ENCODE data around the gene MACROH2A2.

MACROH2A2 gene

DNA sequence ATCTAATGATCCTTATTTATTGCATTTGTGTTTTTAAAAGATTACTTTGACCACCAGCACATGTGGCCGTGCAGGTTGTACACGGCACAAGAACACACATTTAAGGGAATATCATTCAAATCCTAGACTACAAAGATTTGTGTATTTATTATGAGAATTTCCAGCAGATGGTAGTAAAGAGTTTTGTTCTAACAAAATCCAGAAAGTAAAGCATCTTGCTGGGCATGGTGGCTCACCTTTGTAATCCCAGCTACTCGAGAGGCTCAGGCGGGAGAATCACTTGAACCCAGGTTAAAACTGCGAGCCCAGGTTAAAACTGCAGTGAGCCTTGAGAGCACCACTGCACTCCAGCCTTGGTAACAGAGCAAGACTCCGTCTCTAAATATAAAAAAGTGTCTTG lies 31.5 kb downstream of the MACROH2A2 start:
- no peaks in the 10 kb centered on the region for H3K79me2 ChIP-seq (ENCODE audit: low read length)
- H3K27me3 ChIP-seq (ENCODE audit: low read depth, low read length) = peaks cover 7% of the 10 kb centered on the region; the same call in 1 of the 2 replicates
- H4K20me1 ChIP-seq (ENCODE audit: insufficient read depth, low read length) = no peaks in the 10 kb centered on the region
- no peak overlapping the region for H2AFZ ChIP-seq (ENCODE audit: low read depth, low read length)
- no peaks in the 10 kb centered on the region for H3K36me3 ChIP-seq (replicated peaks; ENCODE audit: low read depth, low read length)
- H3K9me3 ChIP-seq (ENCODE audit: insufficient read depth, low read length) = no peaks in the 10 kb centered on the region
- no peak for TF ChIP-seq EZH2phosphoT487 (IDR thresholded peaks at IDR 0.05; ENCODE audit: low read depth)
- TF ChIP-seq, protein P1, sequence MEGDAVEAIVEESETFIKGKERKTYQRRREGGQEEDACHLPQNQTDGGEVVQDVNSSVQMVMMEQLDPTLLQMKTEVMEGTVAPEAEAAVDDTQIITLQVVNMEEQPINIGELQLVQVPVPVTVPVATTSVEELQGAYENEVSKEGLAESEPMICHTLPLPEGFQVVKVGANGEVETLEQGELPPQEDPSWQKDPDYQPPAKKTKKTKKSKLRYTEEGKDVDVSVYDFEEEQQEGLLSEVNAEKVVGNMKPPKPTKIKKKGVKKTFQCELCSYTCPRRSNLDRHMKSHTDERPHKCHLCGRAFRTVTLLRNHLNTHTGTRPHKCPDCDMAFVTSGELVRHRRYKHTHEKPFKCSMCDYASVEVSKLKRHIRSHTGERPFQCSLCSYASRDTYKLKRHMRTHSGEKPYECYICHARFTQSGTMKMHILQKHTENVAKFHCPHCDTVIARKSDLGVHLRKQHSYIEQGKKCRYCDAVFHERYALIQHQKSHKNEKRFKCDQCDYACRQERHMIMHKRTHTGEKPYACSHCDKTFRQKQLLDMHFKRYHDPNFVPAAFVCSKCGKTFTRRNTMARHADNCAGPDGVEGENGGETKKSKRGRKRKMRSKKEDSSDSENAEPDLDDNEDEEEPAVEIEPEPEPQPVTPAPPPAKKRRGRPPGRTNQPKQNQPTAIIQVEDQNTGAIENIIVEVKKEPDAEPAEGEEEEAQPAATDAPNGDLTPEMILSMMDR (IDR thresholded peaks at IDR 0.05; ENCODE audit: low read depth, low read length) = 0 out of 2 replicates have a peak, but pooled peaks have one; percentile 17
- no peak overlapping the region for H3K27ac ChIP-seq (ENCODE audit: low read length)
- no peak overlapping the region for H3K4me2 ChIP-seq (ENCODE audit: low read length)
- H3K4me3 ChIP-seq (ENCODE audit: low read length) = no peak overlapping the region
- H3K9ac ChIP-seq (ENCODE audit: low read length) = no peak overlapping the region
- H3K4me1 ChIP-seq (ENCODE audit: low read length) = no peaks in the 10 kb centered on the region

DNA sequence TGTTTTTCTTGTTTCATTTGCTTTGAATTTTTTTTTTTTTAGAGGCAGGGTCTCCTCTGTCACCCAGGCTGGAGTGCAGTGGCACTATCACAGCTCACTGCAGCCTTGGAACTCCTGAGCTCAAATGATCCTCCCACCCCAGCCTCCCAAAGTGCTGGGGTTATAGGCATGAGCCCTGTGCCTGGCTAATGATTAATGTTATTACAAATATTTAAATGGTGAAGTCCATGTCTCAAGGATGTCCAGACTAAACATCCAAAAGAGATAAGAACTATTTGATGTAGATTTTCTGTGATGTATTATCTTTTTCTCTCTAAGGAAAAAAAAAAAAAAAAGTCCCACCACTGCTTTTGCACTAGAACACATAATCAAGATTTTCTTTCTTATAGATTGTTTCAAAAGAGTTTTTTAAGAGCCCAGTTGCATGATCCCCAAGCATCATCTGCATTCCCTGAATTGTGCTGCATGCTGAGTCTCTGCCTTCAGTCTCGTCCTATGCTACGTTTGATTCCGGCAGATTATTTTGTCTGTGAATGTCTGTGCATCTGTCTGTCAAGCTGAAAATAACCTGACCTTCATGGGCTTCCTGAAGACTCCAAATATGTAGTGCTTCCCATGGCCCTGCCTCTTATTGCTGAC lies 33.4 kb downstream of the MACROH2A2 start:
- no peak overlapping the region for H3K4me2 ChIP-seq (ENCODE audit: low read length)
- H2AFZ ChIP-seq (ENCODE audit: low read depth, low read length) = no peak overlapping the region
- H3K36me3 ChIP-seq (replicated peaks; ENCODE audit: low read depth, low read length) = no peaks in the 10 kb centered on the region
- H3K27ac ChIP-seq (ENCODE audit: low read length) = no peak overlapping the region
- no peaks in the 10 kb centered on the region for H3K4me1 ChIP-seq (ENCODE audit: low read length)
- TF ChIP-seq, protein P1 (IDR thresholded peaks at IDR 0.05; ENCODE audit: low read depth, low read length) = no peak
- no peak for TF ChIP-seq EZH2phosphoT487 (IDR thresholded peaks at IDR 0.05; ENCODE audit: low read depth)
- H3K9ac ChIP-seq (ENCODE audit: low read length) = no peak overlapping the region
- no peaks in the 10 kb centered on the region for H4K20me1 ChIP-seq (ENCODE audit: insufficient read depth, low read length)
- H3K9me3 ChIP-seq (ENCODE audit: insufficient read depth, low read length) = no peaks in the 10 kb centered on the region
- no peaks in the 10 kb centered on the region for H3K79me2 ChIP-seq (ENCODE audit: low read length)
- no peak overlapping the region for H3K4me3 ChIP-seq (ENCODE audit: low read length)
- H3K27me3 ChIP-seq (ENCODE audit: low read depth, low read length) = peaks cover 7% of the 10 kb centered on the region; the same call in 1 of the 2 replicates

DNA sequence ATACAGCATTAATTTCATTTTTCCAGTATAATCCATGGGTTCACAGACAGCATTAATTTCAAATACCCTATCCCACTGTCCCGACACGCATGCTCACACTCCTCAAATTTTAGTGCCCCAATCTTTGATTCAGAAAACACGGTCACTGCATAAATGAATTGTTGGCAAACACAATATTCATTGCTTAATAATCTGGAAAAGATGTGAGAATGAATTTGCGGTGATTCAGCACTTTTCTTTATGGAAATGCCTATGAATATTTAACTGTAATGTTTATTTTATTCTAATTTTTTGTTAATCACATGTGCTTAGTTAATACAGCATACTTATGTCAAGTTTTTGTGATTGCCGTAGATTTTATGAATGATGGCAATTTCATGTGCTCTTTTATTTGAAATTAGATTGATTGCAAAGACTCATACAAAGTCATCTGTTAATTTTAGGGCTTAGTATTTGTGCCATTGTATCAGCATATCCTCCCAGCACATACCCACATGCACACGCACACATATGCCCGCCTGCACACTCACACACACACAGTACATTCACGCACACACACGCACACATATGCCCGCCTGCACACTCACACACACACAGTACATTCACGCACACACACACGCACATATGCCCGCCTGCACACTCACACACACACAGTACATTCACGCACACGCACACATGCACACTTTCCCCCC lies 35.1 kb downstream of the MACROH2A2 start:
- TF ChIP-seq, protein P1 (IDR thresholded peaks at IDR 0.05; ENCODE audit: low read depth, low read length) = no peak
- TF ChIP-seq EZH2phosphoT487 (IDR thresholded peaks at IDR 0.05; ENCODE audit: low read depth) = no peak
- H3K27ac ChIP-seq (ENCODE audit: low read length) = no peak overlapping the region
- H3K79me2 ChIP-seq (ENCODE audit: low read length) = no peaks in the 10 kb centered on the region
- no peaks in the 10 kb centered on the region for H3K4me1 ChIP-seq (ENCODE audit: low read length)
- H3K4me3 ChIP-seq (ENCODE audit: low read length) = no peak overlapping the region
- H3K4me2 ChIP-seq (ENCODE audit: low read length) = no peak overlapping the region
- H3K36me3 ChIP-seq (replicated peaks; ENCODE audit: low read depth, low read length) = no peaks in the 10 kb centered on the region
- H3K9me3 ChIP-seq (ENCODE audit: insufficient read depth, low read length) = no peaks in the 10 kb centered on the region
- H3K27me3 ChIP-seq (ENCODE audit: low read depth, low read length) = peaks cover 7% of the 10 kb centered on the region; the same call in 1 of the 2 replicates
- no peak overlapping the region for H3K9ac ChIP-seq (ENCODE audit: low read length)
- no peak overlapping the region for H2AFZ ChIP-seq (ENCODE audit: low read depth, low read length)
- no peaks in the 10 kb centered on the region for H4K20me1 ChIP-seq (ENCODE audit: insufficient read depth, low read length)

DNA sequence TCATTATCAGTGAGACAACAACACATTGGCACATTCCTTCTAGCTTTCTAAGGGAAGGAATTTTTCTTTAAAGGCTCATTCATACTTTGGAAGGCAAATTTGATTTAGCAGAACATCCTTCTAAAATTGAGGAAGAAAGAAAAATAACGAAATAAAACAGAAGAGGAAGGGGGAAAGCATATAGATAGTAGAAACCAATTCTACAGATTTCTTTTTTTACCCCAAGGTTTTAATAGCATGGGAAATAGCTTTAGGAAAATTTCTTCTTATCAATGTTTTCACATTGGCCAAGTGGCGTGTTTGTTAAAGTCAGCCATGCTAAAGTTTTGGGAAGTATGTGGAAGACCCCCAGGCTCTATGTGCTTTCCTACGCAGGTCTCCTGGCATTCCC lies 35.7 kb downstream of the MACROH2A2 start:
- Histone ChIP-seq H4K20me1 (ENCODE audit: insufficient read depth, low read length) (no peaks in the 10 kb centered on the region), H3K9ac (ENCODE audit: low read length) (no peak overlapping the region), H3K27ac (ENCODE audit: low read length) (no peak overlapping the region), H3K9me3 (ENCODE audit: insufficient read depth, low read length) (no peaks in the 10 kb centered on the region), H3K36me3 (replicated peaks; ENCODE audit: low read depth, low read length) (no peaks in the 10 kb centered on the region), H3K27me3 (ENCODE audit: low read depth, low read length) (peaks cover 7% of the 10 kb centered on the region; the same call in 1 of the 2 replicates), H3K4me3 (ENCODE audit: low read length) (no peak overlapping the region), H3K4me2 (ENCODE audit: low read length) (no peak overlapping the region), H2AFZ (ENCODE audit: low read depth, low read length) (no peak overlapping the region), H3K79me2 (ENCODE audit: low read length) (no peaks in the 10 kb centered on the region), H3K4me1 (ENCODE audit: low read length) (no peaks in the 10 kb centered on the region)
- TF ChIP-seq, protein P1 (IDR thresholded peaks at IDR 0.05; ENCODE audit: low read depth, low read length) = no peak
- TF ChIP-seq EZH2phosphoT487 (IDR thresholded peaks at IDR 0.05; ENCODE audit: low read depth) = no peak

Data from OCI-LY3 (cell line).